KMS-11 (cell line): ENCODE measurements around the gene PLGRKT.
"Not testable (repeated sequence)": the region's sequence is repeated elsewhere in the genome, so short reads cannot be mapped to it uniquely, and the experiment has no call there.

Source experiments
- H2AFZ ChIP-seq: fragments of 200-600 bp; sonication (generic); 2 replicates; pipeline ENCODE4 v1.6.1; 2016; ENCODE audit warnings: antibody characterized with exemption, mixed run types, low read depth
- H3K27ac ChIP-seq: fragments of 200-600 bp; sonication (generic); 2 replicates; pipeline ENCODE4 v1.6.1; 2016; ENCODE audit warnings: mild to moderate bottlenecking, mixed run types
- H3K27me3 ChIP-seq: fragments of 200-600 bp; sonication (generic); 2 replicates; pipeline ENCODE4 v1.6.1; 2017; ENCODE audit warnings: mild to moderate bottlenecking, low read depth, mixed run types, moderate library complexity; ENCODE audit not compliant: insufficient read depth
- H3K36me3 ChIP-seq: fragments of 200-600 bp; sonication (generic); 2 replicates; pipeline ENCODE4 v1.6.1; 2017; ENCODE audit warnings: mild to moderate bottlenecking, mixed run types; ENCODE audit not compliant: insufficient read depth
- H3K4me1 ChIP-seq: fragments of 200-600 bp; sonication (generic); 2 replicates; pipeline ENCODE4 v1.6.1; 2016; ENCODE audit warnings: mild to moderate bottlenecking, low read depth, mixed run types; ENCODE audit not compliant: poor library complexity, severe bottlenecking
- H3K4me2 ChIP-seq: fragments of 200-600 bp; sonication (generic); 2 replicates; pipeline ENCODE4 v1.7.0; 2016; ENCODE audit warnings: mild to moderate bottlenecking, mixed run types
- H3K4me3 ChIP-seq: fragments of 200-600 bp; sonication (generic); IDR thresholded peaks from 2 replicates; pipeline ENCODE4 v1.6.1; 2017; ENCODE audit warnings: low read depth, low read length, mixed read lengths; ENCODE audit not compliant: insufficient read depth
- H3K79me2 ChIP-seq: fragments of 200-600 bp; sonication (generic); 2 replicates; pipeline ENCODE4 v1.6.1; 2016; ENCODE audit warnings: low read depth, mixed run types; ENCODE audit not compliant: insufficient read depth
- H3K9ac ChIP-seq: fragments of 200-600 bp; sonication (generic); 2 replicates; pipeline ENCODE4 v1.6.1; 2016; ENCODE audit warnings: mild to moderate bottlenecking, mixed run types
- H4K20me1 ChIP-seq: fragments of 200-600 bp; sonication (generic); 2 replicates; pipeline ENCODE4 v1.6.1; 2016; ENCODE audit warnings: mild to moderate bottlenecking, mixed run types; ENCODE audit not compliant: insufficient read depth
- CTCF ChIP-seq: fragments of 200-600 bp; sonication (generic); conservative IDR thresholded peaks from 2 replicates; pipeline ENCODE4 v1.6.1; 2017; ENCODE audit warnings: low read depth, mild to moderate bottlenecking, antibody characterized with exemption, low read length, moderate library complexity, mixed read lengths

Gene PLGRKT

GRCh38 chr9:5326187-5326586 lies 111.5 kb downstream of the PLGRKT start:
- Histone ChIP-seq H3K27ac (no peak overlapping the region), H3K9ac (no peak overlapping the region), H3K4me2 (no peak overlapping the region), H3K79me2 (no peaks in the 10 kb centered on the region), H4K20me1 (no peaks in the 10 kb centered on the region), H3K36me3 (no peaks in the 10 kb centered on the region), H2AFZ (no peak overlapping the region), H3K4me3 (no peak overlapping the region), H3K4me1 (no peaks in the 10 kb centered on the region), H3K27me3 (no peaks in the 10 kb centered on the region)
- TF ChIP-seq CTCF = no peak

DNA sequence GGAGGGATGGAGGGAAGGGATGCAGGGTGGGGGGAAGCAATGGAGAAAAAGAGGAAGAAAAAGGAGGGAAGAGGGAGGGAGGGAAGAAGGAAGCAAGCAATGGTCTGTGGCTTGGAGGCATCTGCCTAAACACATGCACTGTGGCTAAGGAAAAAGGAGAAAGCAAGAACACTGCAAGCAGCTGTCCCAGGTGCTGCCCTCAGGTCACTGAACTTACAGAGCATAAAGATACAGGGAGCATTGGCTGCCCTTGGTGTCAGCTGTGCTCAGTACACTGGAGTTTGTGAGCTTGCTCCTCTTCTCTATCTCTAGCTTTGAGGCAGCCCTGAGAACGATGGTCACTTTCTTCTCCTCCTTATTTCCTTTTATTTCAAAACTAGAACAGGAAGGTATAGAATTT lies 116.1 kb downstream of the PLGRKT start:
- H3K79me2 ChIP-seq, H3K4me2 ChIP-seq, H4K20me1 ChIP-seq, H2AFZ ChIP-seq, H3K27ac ChIP-seq, H3K4me3 ChIP-seq, H3K9ac ChIP-seq, H3K36me3 ChIP-seq, H3K27me3 ChIP-seq, H3K4me1 ChIP-seq: not testable (repeated sequence)

DNA sequence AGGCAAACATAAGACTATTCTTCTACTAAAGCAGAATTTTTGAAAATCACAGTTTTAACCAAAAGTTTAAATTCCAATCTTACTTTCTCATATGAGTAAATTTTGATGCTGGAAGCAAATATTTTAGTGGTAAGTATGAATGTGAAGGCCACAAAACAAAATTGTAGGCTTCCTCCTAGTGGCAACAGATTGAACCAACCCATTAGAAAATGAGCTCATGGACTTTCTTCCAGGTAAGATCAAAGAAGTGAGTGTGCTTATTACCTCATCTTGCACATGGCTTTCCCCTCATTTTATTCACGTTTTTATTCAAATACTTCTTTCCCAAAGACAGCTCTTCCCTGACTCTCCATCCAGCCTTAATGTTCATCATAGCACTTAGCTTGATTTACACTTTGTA lies 116.7 kb downstream of the PLGRKT start:
- Histone ChIP-seq H3K27me3 (no peaks in the 10 kb centered on the region), H3K79me2 (no peaks in the 10 kb centered on the region), H3K9ac (no peak overlapping the region), H3K4me1 (no peaks in the 10 kb centered on the region), H2AFZ (no peak overlapping the region), H4K20me1 (no peaks in the 10 kb centered on the region), H3K4me3 (no peak overlapping the region), H3K4me2 (no peak overlapping the region), H3K36me3 (no peaks in the 10 kb centered on the region), H3K27ac (no peak overlapping the region)
- TF ChIP-seq CTCF = no peak

- not testable (repeated sequence) for H3K4me2 ChIP-seq, H2AFZ ChIP-seq, H3K79me2 ChIP-seq, H3K4me3 ChIP-seq, H3K27ac ChIP-seq, H3K27me3 ChIP-seq, H4K20me1 ChIP-seq, H3K36me3 ChIP-seq, H3K9ac ChIP-seq, H3K4me1 ChIP-seq
These were observed 121.3 kb downstream of the PLGRKT start for GRCh38 chr9:5316406-5316805.

GRCh38 chr9:5315187-5315923 lies 122.4 kb downstream of the PLGRKT start:
- Histone ChIP-seq H3K4me2 (no peak overlapping the region), H3K27ac (no peak overlapping the region), H3K27me3 (no peaks in the 10 kb centered on the region), H2AFZ (no peak overlapping the region), H3K79me2 (no peaks in the 10 kb centered on the region), H4K20me1 (no peaks in the 10 kb centered on the region), H3K36me3 (no peaks in the 10 kb centered on the region), H3K9ac (no peak overlapping the region), H3K4me1 (no peaks in the 10 kb centered on the region), H3K4me3 (no peak overlapping the region)
- TF ChIP-seq CTCF = no peak
